IMR-90 (cell line): ENCODE measurements around the gene CCDC117. TPM values are rescaled to one million over a fixed set of nuclear protein-coding genes. Genes with fewer than 3 reads are reported as not detected.

Experiments
- ATAC-seq: fragments of 200-7000 bp; cut with Tn5 transposase; 2 replicates; pipeline ENCODE4 v1.9.1; 2020; ENCODE audit warnings: low read depth, mild to moderate bottlenecking, moderate library complexity
- BruUV-seq: library from RNA; stranded (reverse); fragments of 400-500 nt; replicated peaks from 2 replicates; lab custom pipeline; 2021; lab: Mats Ljungman, UMichigan
- CTCF ChIA-PET: fragments of 300-600 bp; formaldehyde crosslinking; extraction: SDS; loops from one replicate; lab custom pipeline; 2021; ENCODE audit warnings: antibody characterized with exemption; lab: Yijun Ruan, JAX
- POLR2A ChIA-PET: fragments of 300-600 bp; sonication (Branson Sonifier 250); formaldehyde crosslinking; loops from one replicate; lab custom pipeline; 2022; ENCODE audit warnings: antibody characterized with exemption; ENCODE audit not compliant: unreplicated experiment; lab: Charles Lee
- DNase-seq: peaks from one replicate; pipeline ENCODE4 v3.0.0; 2013
- H2AFZ ChIP-seq: replicated peaks from 2 replicates; pipeline ENCODE3; 2013; ENCODE audit warnings: low read length, mild to moderate bottlenecking; ENCODE audit not compliant: poor library complexity
- H2AK5ac ChIP-seq: 2 replicates; pipeline ENCODE4 v1.6.1; 2013; ENCODE audit warnings: low read depth, low read length, inconsistent platforms
- H2AK9ac ChIP-seq: replicated peaks from 2 replicates; pipeline ENCODE3; 2013; ENCODE audit warnings: mild to moderate bottlenecking, low read depth, low read length, moderate library complexity; ENCODE audit not compliant: poor library complexity
- H2BK120ac ChIP-seq: 2 replicates; pipeline ENCODE4 v1.6.1; 2013; ENCODE audit warnings: low read depth, low read length, inconsistent platforms
- H2BK15ac ChIP-seq: 3 replicates; pipeline ENCODE4 v1.6.1; 2013; ENCODE audit warnings: low read depth, low read length, inconsistent platforms
- H2BK20ac ChIP-seq: 2 replicates; pipeline ENCODE4 v1.6.1; 2013; ENCODE audit warnings: low read depth, mild to moderate bottlenecking, inconsistent platforms, low read length, moderate library complexity
- H2BK5ac ChIP-seq: 2 replicates; pipeline ENCODE4 v1.6.1; 2013; ENCODE audit warnings: mild to moderate bottlenecking, low read depth, low read length, inconsistent platforms; ENCODE audit not compliant: poor library complexity, severe bottlenecking
- H3K14ac ChIP-seq: replicated peaks from 2 replicates; pipeline ENCODE4 v1.6.1; 2013; ENCODE audit warnings: low read depth, low read length, inconsistent platforms
- H3K18ac ChIP-seq: 2 replicates; pipeline ENCODE4 v1.6.1; 2013; ENCODE audit warnings: low read depth, low read length, control low read depth
- H3K23ac ChIP-seq: 2 replicates; pipeline ENCODE4 v1.6.1; 2013; ENCODE audit warnings: low read depth, low read length, inconsistent platforms
- H3K27ac ChIP-seq: 2 replicates; pipeline ENCODE4 v1.5.1; 2013; ENCODE audit warnings: mild to moderate bottlenecking, control low read depth, low read length; ENCODE audit not compliant: insufficient read depth
- H3K27me3 ChIP-seq: 2 replicates; pipeline ENCODE4 v1.6.1; 2013; ENCODE audit warnings: low read length; ENCODE audit not compliant: control insufficient read depth, insufficient read depth
- H3K36me3 ChIP-seq: 2 replicates; pipeline ENCODE4 v1.6.1; 2013; ENCODE audit warnings: low read length, mixed read lengths; ENCODE audit not compliant: control insufficient read depth, insufficient read depth
- H3K4ac ChIP-seq: 2 replicates; pipeline ENCODE4 v1.6.1; 2013; ENCODE audit warnings: low read depth, low read length, inconsistent platforms
- H3K4me1 ChIP-seq: 2 replicates; pipeline ENCODE4 v1.6.1; 2013; ENCODE audit warnings: low read length, mixed read lengths; ENCODE audit not compliant: control insufficient read depth, insufficient read depth
- H3K4me2 ChIP-seq: 2 replicates; pipeline ENCODE4 v1.6.1; 2013; ENCODE audit warnings: low read depth, mild to moderate bottlenecking, control low read depth, low read length, moderate library complexity
- H3K4me3 ChIP-seq: 2 replicates; pipeline ENCODE4 v1.5.1; 2013; ENCODE audit warnings: low read depth, mild to moderate bottlenecking, control low read depth, low read length, moderate library complexity; ENCODE audit not compliant: insufficient read depth
- H3K56ac ChIP-seq: 2 replicates; pipeline ENCODE4 v1.6.1; 2013; ENCODE audit warnings: low read length, inconsistent platforms; ENCODE audit not compliant: insufficient read depth; ENCODE audit errors: extremely low read depth
- H3K79me1 ChIP-seq, 2 experiments: 2 replicates each; pipeline ENCODE4 v1.6.1; 2013; ENCODE audit warnings: low read length in 2 of 2, inconsistent platforms in 1 of 2, low read depth in 1 of 2
- H3K9ac ChIP-seq: 2 replicates; pipeline ENCODE4 v1.6.1; 2013; ENCODE audit warnings: low read depth, low read length, control low read depth
- H3K9me1 ChIP-seq: 2 replicates; pipeline ENCODE4 v1.6.1; 2013; ENCODE audit warnings: low read length, inconsistent platforms; ENCODE audit not compliant: insufficient read depth
- H3K9me3 ChIP-seq: 2 replicates; pipeline ENCODE4 v1.6.1; 2013; ENCODE audit warnings: low read length; ENCODE audit not compliant: control insufficient read depth, insufficient read depth
- H4K20me1 ChIP-seq: 2 replicates; pipeline ENCODE4 v1.6.1; 2013; ENCODE audit warnings: low read length, inconsistent platforms; ENCODE audit not compliant: insufficient read depth
- H4K5ac ChIP-seq: 2 replicates; pipeline ENCODE4 v1.6.1; 2013; ENCODE audit warnings: mild to moderate bottlenecking, low read depth, low read length, control low read depth
- H4K8ac ChIP-seq, 2 experiments: 2 replicates each; pipeline ENCODE4 v1.6.1; 2013; ENCODE audit warnings: low read depth in 2 of 2, low read length in 2 of 2, control low read depth in 1 of 2, inconsistent platforms in 1 of 2
- H4K91ac ChIP-seq: 2 replicates; pipeline ENCODE4 v1.6.1; 2013; ENCODE audit warnings: low read depth, low read length, inconsistent platforms; ENCODE audit not compliant: insufficient read depth
- BHLHE40 ChIP-seq: fragments of 150-350 bp; IDR thresholded peaks from 2 replicates; pipeline ENCODE4 v1.6.1; 2016; ENCODE audit warnings: mild to moderate bottlenecking, low read depth, low read length
- CEBPB ChIP-seq: IDR thresholded peaks from 2 replicates; pipeline ENCODE4 v1.6.1; 2012; ENCODE audit warnings: low read depth, low read length, improper control_type of control experiment
- CHD1 ChIP-seq: IDR thresholded peaks from 2 replicates; pipeline ENCODE4 v1.6.1; 2012; ENCODE audit warnings: low read depth, low read length, improper control_type of control experiment
- CTCF ChIP-seq: conservative IDR thresholded peaks from 2 replicates; pipeline ENCODE4 v1.5.1; 2012; ENCODE audit warnings: mild to moderate bottlenecking, low read depth, low read length, improper control_type of control experiment
- MXI1 ChIP-seq: IDR thresholded peaks from 2 replicates; pipeline ENCODE4 v1.6.1; 2012; ENCODE audit warnings: low read depth, mild to moderate bottlenecking, low read length, moderate library complexity, borderline replicate concordance
- NFE2L2 ChIP-seq: fragments of 150-350 bp; IDR thresholded peaks from 2 replicates; pipeline ENCODE4 v1.6.1; 2016; ENCODE audit warnings: low read depth, mild to moderate bottlenecking, low read length
- POLR2A ChIP-seq: IDR thresholded peaks from 2 replicates; pipeline ENCODE4 v1.6.1; 2012; ENCODE audit warnings: mild to moderate bottlenecking, low read depth, low read length
- RAD21 ChIP-seq: IDR thresholded peaks from 2 replicates; pipeline ENCODE4 v1.6.1; 2012; ENCODE audit warnings: low read length, improper control_type of control experiment
- RCOR1 ChIP-seq: IDR thresholded peaks from 2 replicates; pipeline ENCODE4 v1.6.1; 2012; ENCODE audit warnings: mild to moderate bottlenecking, low read length, improper control_type of control experiment; ENCODE audit not compliant: insufficient replicate concordance
- RFX5 ChIP-seq: IDR thresholded peaks from 2 replicates; pipeline ENCODE4 v1.8.0; 2012; ENCODE audit warnings: low read depth, mild to moderate bottlenecking, low read length, moderate library complexity
- SMC3 ChIP-seq: fragments of 150-350 bp; IDR thresholded peaks from 2 replicates; pipeline ENCODE4 v1.6.1; 2016; ENCODE audit warnings: low read depth, mild to moderate bottlenecking, antibody characterized with exemption, low read length, moderate library complexity
- WGBS, 2 experiments: methylation state at CpG; one replicate each; pipeline versions ENCODE4 v1.1.5 to v1.1.7; 2013; ENCODE audit warnings: missing lambda C conversion rate in 2 of 2; ENCODE audit not compliant: insufficient read length in 1 of 2; ENCODE audit errors: extremely low coverage in 2 of 2; 5-methylcytosine and 5-hydroxymethylcytosine counted together
- dilution Hi-C: fragments of 300-500 bp; cut with HindIII; formaldehyde crosslinking; loops from one replicate; pipeline ENCODE4 v1.14.3; 2018; ENCODE audit warnings: low sequenced_read_pairs; ENCODE audit not compliant: unreplicated experiment
- in situ Hi-C: fragments of 300-500 bp; cut with MboI; formaldehyde crosslinking; loops from 3 replicates; pipeline ENCODE4 v1.14.3; 2019; ENCODE audit warnings: low sequenced_read_pairs, inconsistent platforms, mixed read lengths
- intact Hi-C: fragments of 100-400 bp; cut with micrococcal nuclease; formaldehyde crosslinking; loops from 2 replicates; pipeline ENCODE4 v1.10.0; 2022
- polyA plus RNA-seq, 3 experiments: library from polyadenylated mRNA; depleted of rRNA; stranded (reverse); fragments of >200 nt; gene quantifications; 2 replicates each; pipeline ENCODE4 v1.2.3, GENCODE V29; 2012; ENCODE audit warnings: low replicate concordance in 1 of 3
- total RNA-seq: library from RNA; depleted of rRNA; stranded (reverse); fragments of >200 nt; gene quantifications from 2 replicates; pipeline ENCODE4 v1.2.3, GENCODE V29; 2012

The CCDC117 gene
- total and polyA plus RNA-seq, 2 of the 4 experiments (the other 2 are of a cell fraction), result 5.9 to 7.0 TPM

- Histone ChIP-seq H3K4ac (no peak overlapping the region), H3K27me3 (no peaks in the 10 kb centered on the region), H3K27ac (peak overlapping the region; percentile 80; the same call in 1 of the 2 replicates), H3K36me3 (peaks cover 39% of the 10 kb centered on the region), H3K9ac (0 out of 2 replicates have a peak overlapping the region, but pooled peaks have one; percentile 11), H4K20me1 (peaks cover 9% of the 10 kb centered on the region), H3K4me1 (peaks cover 9% of the 10 kb centered on the region), H2BK20ac (no peak overlapping the region), H2BK120ac (no peak overlapping the region), H2BK5ac (peak overlapping the region; percentile 61), H3K56ac (no peak overlapping the region), H2BK15ac (no peak overlapping the region), H4K91ac (no peak overlapping the region), H3K23ac (no peak overlapping the region), H3K14ac (no peak overlapping the region), H4K5ac (peak overlapping the region; percentile 63), H3K18ac (peak overlapping the region; percentile 59), H3K9me1 (no peaks in the 10 kb centered on the region), H3K79me1 (peaks cover 18 to 37% of the 10 kb centered on the region in 2 experiments), H3K9me3 (no peaks in the 10 kb centered on the region), H2AK5ac (no peak overlapping the region), H3K4me3 (no peak overlapping the region), H2AK9ac (no peak overlapping the region), H4K8ac (no peak overlapping the region), H3K4me2 (peak overlapping the region; percentile 29; the same call in 1 of the 2 replicates), H2AFZ (no peak overlapping the region)
- ChIA-PET CTCF (no interaction called here), POLR2A (no interaction called here)
- dilution Hi-C loops (no loop called here), intact Hi-C loops (no loop called here), in situ Hi-C loops (no loop called here)
- DNase-seq (peak; percentile 52), ATAC-seq (peak; percentile 96)
- 100% methylated on average over 2 of the region's 4 CpGs; no CpG with 5 or more reads in 1 of the 2 experiments for WGBS, 2 experiments
- TF ChIP-seq POLR2A (no peak), CTCF (no peak), BHLHE40 (no peak), CHD1 (no peak), SMC3 (no peak), RCOR1 (no peak), MXI1 (no peak), RAD21 (no peak), CEBPB (no peak), RFX5 (no peak), NFE2L2 (no peak)
- BruUV-seq, result no TSS peak
These were observed 11.5 kb downstream of the CCDC117 start for GRCh38 chr22:28783786-28784671.
